ENCODE measurements around the gene PSME4. TPM values are rescaled to one million over a fixed set of nuclear protein-coding genes. Genes with fewer than 3 reads are reported as not detected.

Gene PSME4
- total and polyA plus RNA-seq, 2 of the 13 experiments (the other 11 are each of a cell fraction or from before 2014, with no cell fraction given), result 52.1 to 77.8 TPM

DNA sequence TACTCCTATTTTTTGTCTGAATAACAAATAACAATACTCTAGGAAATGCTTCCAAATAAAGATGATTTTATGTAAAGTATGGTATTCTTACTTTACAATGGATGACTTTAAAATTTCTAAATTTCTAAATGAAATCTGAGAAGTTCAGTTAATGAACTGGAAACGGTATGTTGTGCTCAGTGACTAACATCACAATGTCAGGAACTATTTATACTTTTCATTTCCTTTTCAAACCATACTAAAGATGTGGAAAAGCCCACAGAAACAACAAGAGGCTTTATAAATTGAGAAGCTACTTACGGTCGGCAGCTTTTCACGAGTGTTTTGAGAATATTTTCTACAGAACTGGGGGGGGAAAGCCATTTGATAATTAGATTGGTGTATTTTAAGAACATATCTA lies 31.1 kb downstream of the PSME4 start:
- POLR2A ChIA-PET, result no interaction called here

DNA sequence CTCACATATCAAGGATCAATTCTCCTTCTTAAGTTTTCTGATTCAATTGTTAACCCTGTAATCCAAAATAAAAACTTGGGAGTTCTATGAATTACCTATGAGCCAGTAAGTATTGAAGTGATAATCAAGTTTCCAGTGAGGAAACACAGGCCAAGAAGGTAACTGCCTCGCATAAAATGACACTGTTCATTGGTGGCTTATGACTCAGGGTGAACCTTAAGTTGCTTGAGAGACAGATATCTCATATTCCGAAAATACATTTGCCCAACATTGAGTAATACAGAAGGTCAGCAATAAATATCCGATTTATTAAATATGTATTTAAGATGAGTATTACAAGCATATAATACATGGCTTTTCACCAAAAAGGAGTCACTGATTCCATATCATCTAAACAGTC lies 31.9 kb downstream of the PSME4 start:
- 94% methylated on average over 3 of the region's 3 CpGs for WGBS (ENCODE audit: low lambda C conversion rate)
- CTCF ChIA-PET (ENCODE audit: low intra/inter-chr PET ratio, low total read pairs), result no interaction called here
- in situ Hi-C loops (cut with HindIII; ENCODE audit: extremely low pct_ligation_motif_present, low pct_unique_long_range_greater_than_20kb), result no loop called here
- TF ChIP-seq CEBPG (CRISPR knock-in tag; IDR thresholded peaks at IDR 0.05), result no peak
- TF ChIP-seq, protein P1, sequence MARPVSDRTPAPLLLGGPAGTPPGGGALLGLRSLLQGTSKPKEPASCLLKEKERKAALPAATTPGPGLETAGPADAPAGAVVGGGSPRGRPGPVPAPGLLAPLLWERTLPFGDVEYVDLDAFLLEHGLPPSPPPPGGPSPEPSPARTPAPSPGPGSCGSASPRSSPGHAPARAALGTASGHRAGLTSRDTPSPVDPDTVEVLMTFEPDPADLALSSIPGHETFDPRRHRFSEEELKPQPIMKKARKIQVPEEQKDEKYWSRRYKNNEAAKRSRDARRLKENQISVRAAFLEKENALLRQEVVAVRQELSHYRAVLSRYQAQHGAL (CRISPR knock-in tag; IDR thresholded peaks at IDR 0.05; ENCODE audit: not compliant biosample characterization), result no peak
- TF ChIP-seq EEA1 (CRISPR knock-in tag; IDR thresholded peaks at IDR 0.05; ENCODE audit: borderline replicate concordance), result no peak
- TF ChIP-seq FOXO4 (CRISPR knock-in tag; conservative IDR thresholded peaks at IDR 0.05), result no peak
- no peak for TF ChIP-seq ESRRA (CRISPR knock-in tag; IDR thresholded peaks at IDR 0.05; ENCODE audit: low read depth)
- no peak for TF ChIP-seq HNRNPUL1 (IDR thresholded peaks at IDR 0.05; ENCODE audit: low read depth, low read length)
- no peak for TF ChIP-seq SKI (IDR thresholded peaks at IDR 0.05; ENCODE audit: partially characterized antibody)
- no peak for TF ChIP-seq GPN1 (CRISPR knock-in tag; IDR thresholded peaks at IDR 0.05; ENCODE audit: borderline replicate concordance)

More for the DNA sequence above, 31.1 kb downstream of the PSME4 start:
- ATAC-seq, result no peak
- 97% methylated on average over 4 of the region's 4 CpGs for WGBS (ENCODE audit: low lambda C conversion rate)
- Histone ChIP-seq H3K9me3 (ENCODE audit: low read length) (no peaks in the 10 kb centered on the region), H3K79me2 (ENCODE audit: insufficient read depth, low read length) (no peaks in the 10 kb centered on the region), H3K36me3 (replicated peaks in 1 of 2; ENCODE audit: control insufficient read depth in 1 of 2, insufficient read depth in 2 of 2, low read length in 2 of 2) (peaks cover 12 to 61% of the 10 kb centered on the region in 2 experiments), H3K4me1 (ENCODE audit: insufficient read depth, low read length) (no peaks in the 10 kb centered on the region), H3K9ac (ENCODE audit: insufficient read depth, low read depth, low read length) (no peak overlapping the region), H3K4me3 (replicated peaks in 1 of 3; ENCODE audit: insufficient read depth in 1 of 3, low read depth in 2 of 3, low read length in 3 of 3) (no peak overlapping the region), H2AFZ (ENCODE audit: low read length) (no peak overlapping the region), H3K27ac (ENCODE audit: extremely low read length, insufficient read depth, low read length) (no peak overlapping the region), H3K27me3 (ENCODE audit: control insufficient read depth in 1 of 2, insufficient read depth in 2 of 2, low read length in 2 of 2) (no peaks in the 10 kb centered on the region), H4K20me1 (ENCODE audit: insufficient read depth, low read length) (no peaks in the 10 kb centered on the region), H3K4me2 (ENCODE audit: low read depth, low read length) (no peak overlapping the region)
- intact Hi-C loops (cut with micrococcal nuclease; ENCODE audit: unreplicated experiment) (no loop called here), in situ Hi-C loops (cut with HindIII; ENCODE audit: extremely low pct_ligation_motif_present, low pct_unique_long_range_greater_than_20kb) (no loop called here)
- no peak for TF ChIP-seq EEA1 (CRISPR knock-in tag; IDR thresholded peaks at IDR 0.05; ENCODE audit: borderline replicate concordance)
- TF ChIP-seq ATF6 (CRISPR knock-in tag; conservative IDR thresholded peaks at IDR 0.05), result no peak
- no peak for TF ChIP-seq ZNF83 (CRISPR knock-in tag; IDR thresholded peaks at IDR 0.05; ENCODE audit: borderline replicate concordance)
- TF ChIP-seq CBX1 (IDR thresholded peaks at IDR 0.05; ENCODE audit: low read depth), result no peak
- no peak for TF ChIP-seq AHR (CRISPR knock-in tag; IDR thresholded peaks at IDR 0.05)
- no TSS peak for BruUV-seq (replicated peaks)
- CTCF ChIA-PET (ENCODE audit: low intra/inter-chr PET ratio, low total read pairs), result no interaction called here
- DNase-seq (ENCODE audit: low spot score), result no peak
- no peak for FAIRE-seq

More for the DNA sequence above, 31.9 kb downstream of the PSME4 start:
- Histone ChIP-seq H3K9ac (ENCODE audit: insufficient read depth, low read depth, low read length) (no peak overlapping the region), H3K4me3 (replicated peaks in 1 of 3; ENCODE audit: insufficient read depth in 1 of 3, low read depth in 2 of 3, low read length in 3 of 3) (no peak overlapping the region), H4K20me1 (ENCODE audit: insufficient read depth, low read length) (no peaks in the 10 kb centered on the region), H3K9me3 (ENCODE audit: low read length) (no peaks in the 10 kb centered on the region), H3K79me2 (ENCODE audit: insufficient read depth, low read length) (no peaks in the 10 kb centered on the region), H2AFZ (ENCODE audit: low read length) (no peak overlapping the region), H3K27ac (ENCODE audit: extremely low read length, insufficient read depth, low read length) (no peak overlapping the region), H3K4me1 (ENCODE audit: insufficient read depth, low read length) (no peaks in the 10 kb centered on the region), H3K4me2 (ENCODE audit: low read depth, low read length) (no peak overlapping the region), H3K27me3 (ENCODE audit: control insufficient read depth in 1 of 2, insufficient read depth in 2 of 2, low read length in 2 of 2) (no peaks in the 10 kb centered on the region), H3K36me3 (replicated peaks in 1 of 2; ENCODE audit: control insufficient read depth in 1 of 2, insufficient read depth in 2 of 2, low read length in 2 of 2) (peaks cover 12 to 64% of the 10 kb centered on the region in 2 experiments)
- no TSS peak for BruUV-seq (replicated peaks)
- intact Hi-C loops (cut with micrococcal nuclease; ENCODE audit: unreplicated experiment), result no loop called here
- DNase-seq (ENCODE audit: low spot score) (no peak), ATAC-seq (no peak), FAIRE-seq (no peak)
- POLR2A ChIA-PET, result no interaction called here

All from HepG2 (cell line).